Prostate gland (tissue), 2 donors: ENCODE data around the gene RGMA. TPM values are rescaled to one million over a fixed set of nuclear protein-coding genes. Genes with fewer than 3 reads are reported as not detected.

Experiments
- DNase-seq: peaks from one replicate; pipeline ENCODE4 v3.0.0-alpha.2; 2019; ENCODE audit warnings: low spot score
- H3K27ac ChIP-seq, 2 donors: fragments of 200-600 bp; sonication (generic); 2 replicates each; pipeline ENCODE4 v1.5.1; 2017 to 2019
- H3K27me3 ChIP-seq: fragments of 200-600 bp; sonication (generic); replicated peaks from 2 replicates; pipeline ENCODE4 v1.5.1; 2019; ENCODE audit not compliant: insufficient read depth
- H3K36me3 ChIP-seq, 2 donors: fragments of 200-600 bp; sonication (generic); 1 replicate in 1 of 2; 2 replicates in 1 of 2; pipeline versions ENCODE4 v1.5.1 to v1.8.1; 2017 to 2019
- H3K4me1 ChIP-seq: fragments of 200-600 bp; sonication (generic); replicated peaks from 2 replicates; pipeline ENCODE4 v1.5.1; 2019
- H3K4me3 ChIP-seq, 2 donors: fragments of 200-600 bp; sonication (generic); 2 replicates each; pipeline ENCODE4 v1.5.1; 2017 to 2019
- H3K9me3 ChIP-seq: fragments of 200-600 bp; sonication (generic); 2 replicates; pipeline ENCODE4 v1.5.1; 2017
- POLR2A ChIP-seq: fragments of 450-650 bp; IDR thresholded peaks from one replicate; pipeline ENCODE4 v1.6.1; 2016; ENCODE audit warnings: antibody characterized with exemption, mild to moderate bottlenecking
- POLR2AphosphoS5 ChIP-seq: sonication (generic); formaldehyde crosslinking; IDR thresholded peaks from one replicate; pipeline ENCODE4 v1.6.1; 2017; ENCODE audit warnings: antibody characterized with exemption
- WGBS: methylation state at CpG from one replicate; pipeline ENCODE4 v1.1.5; 2018; 5-methylcytosine and 5-hydroxymethylcytosine counted together
- intact Hi-C: fragments of 100-400 bp; cut with DNase I; formaldehyde crosslinking; loops from one replicate; pipeline ENCODE4 v1.14.2; 2022
- total RNA-seq, 2 donors: library from RNA; depleted of rRNA; stranded (reverse); fragments of >200 nt; gene quantifications; one replicate each; pipeline ENCODE4 v1.1.0, GENCODE V29; 2016
- TF ChIP-seq, protein P1 (sequence below), 4 experiments: fragments of 200-600 bp in 2 of 4; fragments of 450-650 bp in 2 of 4; sonication (generic) in 2 of 4; IDR thresholded peaks; 1 replicate in 3 of 4; 2 replicates in 1 of 4; pipeline ENCODE4 v1.5.1; 2016 to 2019; ENCODE audit warnings: antibody characterized with exemption in 4 of 4, mild to moderate bottlenecking in 2 of 4, moderate library complexity in 2 of 4

Gene RGMA
- total RNA-seq, 2 donors from 2014 or later = 10.3 to 93.8 TPM

DNA sequence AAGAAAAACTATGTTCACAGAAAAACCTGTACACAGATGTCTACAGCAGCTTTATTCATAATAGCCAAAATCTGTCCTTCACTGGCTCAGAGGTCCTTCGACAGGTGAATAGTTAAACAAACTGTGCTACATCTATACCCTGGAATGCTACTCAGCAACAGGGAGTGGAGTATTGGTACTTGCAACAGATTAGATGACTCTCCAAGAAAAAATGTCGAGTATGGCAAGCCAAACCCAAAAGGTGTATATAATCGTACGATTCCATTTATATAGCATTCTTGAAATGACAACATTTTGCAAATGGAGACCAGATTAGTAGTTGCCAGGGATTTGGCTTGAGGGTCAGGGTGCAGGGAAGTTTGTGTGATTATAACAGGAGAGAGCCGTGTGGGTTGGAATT lies 22.4 kb upstream of the RGMA start:
- intact Hi-C loops = no loop called here
- 76% methylated on average over 5 of the region's 5 CpGs for WGBS
- TF ChIP-seq POLR2AphosphoS5 (no peak), POLR2A (no peak)
- TF ChIP-seq, protein P1, sequence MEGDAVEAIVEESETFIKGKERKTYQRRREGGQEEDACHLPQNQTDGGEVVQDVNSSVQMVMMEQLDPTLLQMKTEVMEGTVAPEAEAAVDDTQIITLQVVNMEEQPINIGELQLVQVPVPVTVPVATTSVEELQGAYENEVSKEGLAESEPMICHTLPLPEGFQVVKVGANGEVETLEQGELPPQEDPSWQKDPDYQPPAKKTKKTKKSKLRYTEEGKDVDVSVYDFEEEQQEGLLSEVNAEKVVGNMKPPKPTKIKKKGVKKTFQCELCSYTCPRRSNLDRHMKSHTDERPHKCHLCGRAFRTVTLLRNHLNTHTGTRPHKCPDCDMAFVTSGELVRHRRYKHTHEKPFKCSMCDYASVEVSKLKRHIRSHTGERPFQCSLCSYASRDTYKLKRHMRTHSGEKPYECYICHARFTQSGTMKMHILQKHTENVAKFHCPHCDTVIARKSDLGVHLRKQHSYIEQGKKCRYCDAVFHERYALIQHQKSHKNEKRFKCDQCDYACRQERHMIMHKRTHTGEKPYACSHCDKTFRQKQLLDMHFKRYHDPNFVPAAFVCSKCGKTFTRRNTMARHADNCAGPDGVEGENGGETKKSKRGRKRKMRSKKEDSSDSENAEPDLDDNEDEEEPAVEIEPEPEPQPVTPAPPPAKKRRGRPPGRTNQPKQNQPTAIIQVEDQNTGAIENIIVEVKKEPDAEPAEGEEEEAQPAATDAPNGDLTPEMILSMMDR (IDR thresholded peaks at IDR 0.05) = no peak

DNA sequence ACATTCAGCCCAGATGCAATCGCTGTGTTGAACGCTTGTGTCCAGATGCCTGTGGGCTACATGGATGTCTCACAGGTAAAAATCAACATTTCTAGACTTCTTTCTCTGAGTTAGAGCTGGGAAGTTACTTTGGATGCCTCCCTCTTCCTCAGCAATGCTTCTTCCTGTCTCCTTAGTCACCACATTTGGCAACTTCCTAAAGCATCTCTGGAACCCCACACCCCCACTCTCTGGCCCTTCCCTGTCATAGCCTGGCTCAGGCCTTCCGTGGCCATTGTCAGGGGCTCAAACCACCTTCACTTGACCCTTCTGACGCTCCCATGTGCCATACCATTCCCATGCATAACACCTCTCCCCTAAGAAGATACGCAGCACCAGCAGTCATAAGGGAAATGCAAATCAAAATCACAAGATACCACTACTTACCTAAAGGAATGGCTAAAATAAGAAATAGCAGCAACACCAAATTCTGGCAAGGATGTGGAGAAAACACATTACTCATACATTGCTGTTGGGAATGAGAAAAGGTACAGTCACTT lies 21.6 kb upstream of the RGMA start:
- TF ChIP-seq POLR2A (no peak), POLR2AphosphoS5 (no peak)
- TF ChIP-seq, protein P1 (IDR thresholded peaks at IDR 0.05) = no peak
- intact Hi-C loops = no loop called here
- H3K4me3 ChIP-seq = no peak overlapping the region
- no peaks in the 10 kb centered on the region for H3K4me1 ChIP-seq
- 94% methylated on average over 5 of the region's 5 CpGs for WGBS
- no peaks in the 10 kb centered on the region for H3K27me3 ChIP-seq
- no peaks in the 10 kb centered on the region for H3K9me3 ChIP-seq
- no peaks in the 10 kb centered on the region for H3K36me3 ChIP-seq
- no peak for DNase-seq
- no peak overlapping the region for H3K27ac ChIP-seq

More for the DNA sequence above, 22.4 kb upstream of the RGMA start:
- Histone ChIP-seq H3K27ac (no peak overlapping the region), H3K36me3 (no peaks in the 10 kb centered on the region), H3K4me1 (no peaks in the 10 kb centered on the region), H3K27me3 (no peaks in the 10 kb centered on the region), H3K4me3 (no peak overlapping the region), H3K9me3 (no peaks in the 10 kb centered on the region)
- no peak for DNase-seq

DNA sequence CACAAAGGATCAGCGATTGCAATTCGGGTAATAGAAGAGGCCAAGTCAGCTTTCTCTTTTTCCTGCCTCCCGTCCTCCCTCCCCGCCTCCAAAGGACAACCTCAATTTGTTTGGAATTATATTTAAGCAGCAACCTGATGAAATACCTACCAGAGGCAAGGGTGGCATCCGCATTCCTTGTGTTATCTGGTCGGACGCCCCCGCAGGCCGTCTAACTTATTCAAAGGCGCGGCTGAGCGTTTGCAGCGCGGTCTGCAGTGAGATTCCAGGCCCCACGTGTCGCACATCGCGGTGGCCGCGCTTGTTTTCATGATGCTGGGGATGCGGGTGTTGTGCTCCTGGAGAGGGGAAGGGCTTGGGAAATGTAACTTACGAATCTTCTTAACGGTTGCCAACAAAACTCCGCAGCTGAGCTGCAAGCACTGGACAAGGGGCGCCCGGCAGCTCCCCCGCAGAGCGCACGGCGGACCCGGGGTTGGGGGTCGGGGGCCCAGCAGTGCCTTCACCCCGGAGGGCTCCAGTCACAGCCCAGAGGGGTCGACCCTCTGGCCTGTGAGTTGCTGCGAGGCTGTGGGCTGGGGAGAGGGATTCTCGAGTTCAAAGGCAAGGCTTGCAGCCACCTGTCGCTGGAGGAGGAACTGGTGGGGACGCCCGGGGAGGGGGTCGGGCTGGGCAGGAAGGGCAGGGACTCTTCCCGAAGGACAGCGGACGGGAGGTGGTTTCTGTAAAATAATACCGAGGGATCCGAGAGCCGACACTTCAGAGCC lies 20.5 kb upstream of the RGMA start:
- H3K4me1 ChIP-seq = no peaks in the 10 kb centered on the region
- no peaks in the 10 kb centered on the region for H3K27me3 ChIP-seq
- intact Hi-C loops = no loop called here
- H3K9me3 ChIP-seq = no peaks in the 10 kb centered on the region
- H3K36me3 ChIP-seq = no peaks in the 10 kb centered on the region
- WGBS = 28% methylated on average over 46 of the region's 46 CpGs
- no peak for DNase-seq
- TF ChIP-seq POLR2AphosphoS5 (no peak), POLR2A (no peak)
- TF ChIP-seq, protein P1 (IDR thresholded peaks at IDR 0.05) = no peak
- no peak overlapping the region for H3K4me3 ChIP-seq
- H3K27ac ChIP-seq = no peak overlapping the region

DNA sequence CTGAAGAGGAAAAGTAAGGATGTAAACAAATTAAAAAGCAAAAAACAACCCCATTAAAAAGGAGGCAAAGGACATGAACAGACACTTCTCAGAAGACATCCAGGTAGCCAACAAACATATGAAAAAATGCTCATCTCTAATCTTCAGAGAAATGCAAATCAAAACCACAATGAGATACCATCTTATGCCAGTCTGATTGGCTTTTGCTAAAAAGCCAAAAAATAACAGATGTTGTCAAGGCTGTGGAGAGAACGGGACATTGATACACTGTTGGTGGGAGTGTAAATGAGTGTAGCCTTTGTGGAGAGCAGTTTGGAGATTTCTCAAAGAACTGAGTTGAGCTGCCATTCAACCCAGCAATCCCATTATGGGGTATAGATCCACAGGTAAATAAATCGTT lies 18.6 kb upstream of the RGMA start:
- no peak for DNase-seq
- Histone ChIP-seq H3K36me3 (no peaks in the 10 kb centered on the region), H3K27me3 (no peaks in the 10 kb centered on the region), H3K9me3 (no peaks in the 10 kb centered on the region), H3K4me1 (no peaks in the 10 kb centered on the region), H3K4me3 (no peak overlapping the region), H3K27ac (no peak overlapping the region)
- intact Hi-C loops = no loop called here
- no peak for TF ChIP-seq POLR2A
- TF ChIP-seq, protein P1 (IDR thresholded peaks at IDR 0.05) = no peak
- WGBS = 82% methylated on average over 2 of the region's 2 CpGs

DNA sequence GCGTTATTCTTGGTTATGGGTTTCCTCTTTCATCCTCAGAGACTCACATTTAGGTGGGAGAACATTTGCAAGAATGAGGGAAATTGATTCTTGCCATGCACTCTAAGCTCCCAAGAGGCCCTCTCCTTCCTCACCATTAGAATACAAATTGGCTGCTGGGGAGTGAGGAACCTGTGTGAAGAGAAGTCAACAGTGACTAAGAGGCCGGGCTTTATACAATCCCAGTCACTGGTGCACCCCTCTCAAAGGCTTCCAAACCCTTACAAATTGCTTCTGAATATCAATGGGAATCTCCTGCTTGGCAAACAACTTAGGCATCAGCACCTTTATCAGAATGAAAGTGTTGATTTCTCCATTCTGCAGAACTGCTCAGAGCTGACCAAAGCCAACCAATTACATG lies 16.5 kb upstream of the RGMA start:
- H3K9me3 ChIP-seq = no peaks in the 10 kb centered on the region
- no peaks in the 10 kb centered on the region for H3K4me1 ChIP-seq
- TF ChIP-seq, protein P1 (IDR thresholded peaks at IDR 0.05) = no peak
- no peak for TF ChIP-seq POLR2A
- no peak for TF ChIP-seq POLR2AphosphoS5
- DNase-seq = no peak
- intact Hi-C loops = no loop called here
- no peaks in the 10 kb centered on the region for H3K27me3 ChIP-seq
- no peak overlapping the region for H3K27ac ChIP-seq
- no peak overlapping the region for H3K4me3 ChIP-seq
- H3K36me3 ChIP-seq = no peaks in the 10 kb centered on the region
- 76% methylated on average over 2 of the region's 2 CpGs for WGBS
